Fibroblast of pulmonary artery (primary cell): Measurements from ENCODE around the gene SLC35A5.

ENCODE experiments used
- DNase-seq: peaks from one replicate; pipeline ENCODE4 v3.0.0-alpha.2; 2010; ENCODE audit warnings: low read depth
- H3K4me3 ChIP-seq: replicated peaks from 2 replicates; pipeline ENCODE4 v1.5.1; 2011; ENCODE audit warnings: low read depth, mild to moderate bottlenecking, control low read depth, low read length, moderate library complexity
- CTCF ChIP-seq: IDR thresholded peaks from 2 replicates; pipeline ENCODE4 v1.5.1; 2011; ENCODE audit warnings: mild to moderate bottlenecking, control low read depth, low read length, inconsistent platforms; ENCODE audit errors: missing control alignments

Gene SLC35A5

GRCh38 chr3:112531358-112531781, 30.5 kb upstream of the SLC35A5 start:
- peak; percentile 73 for DNase-seq
- no peak overlapping the region for H3K4me3 ChIP-seq
- TF ChIP-seq CTCF = peak; percentile 44

DNA sequence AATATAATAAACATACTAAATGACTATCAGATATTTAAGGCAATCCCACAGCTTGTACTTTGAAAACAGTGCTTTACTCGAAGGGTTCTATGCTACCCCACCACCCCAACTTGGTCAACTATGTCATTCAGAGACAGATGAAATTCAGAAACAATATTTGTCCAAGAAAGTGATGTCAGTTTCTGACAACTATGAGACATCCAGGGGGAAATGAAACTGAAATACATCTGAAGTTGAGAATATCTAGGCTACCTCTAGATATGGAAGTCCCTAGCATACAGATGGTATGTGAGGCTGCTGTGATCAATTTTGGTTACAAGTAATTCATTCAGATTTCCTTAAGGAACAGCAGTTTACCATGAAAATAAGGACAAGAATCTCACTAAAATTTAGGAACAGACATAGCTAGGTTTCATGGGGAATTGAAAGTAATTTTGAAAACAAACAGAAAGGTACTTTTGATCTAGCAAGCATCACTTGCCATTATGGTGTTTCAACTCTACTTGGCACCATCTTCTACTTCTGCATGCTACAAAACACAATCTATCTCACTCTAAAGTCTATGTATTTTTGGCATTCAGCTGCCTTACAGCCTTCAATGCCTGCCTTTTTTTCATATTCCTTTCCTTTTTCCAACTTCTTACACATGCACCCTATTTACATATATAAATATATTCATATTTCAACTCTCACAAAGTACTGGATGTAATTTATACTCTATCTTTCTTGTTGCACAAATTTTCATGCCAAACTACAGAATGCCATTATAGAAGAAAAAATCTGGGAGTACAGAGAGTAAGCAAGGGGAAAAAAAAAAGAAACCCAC, 21.8 kb upstream of the SLC35A5 start:
- TF ChIP-seq CTCF = no peak
- no peak overlapping the region for H3K4me3 ChIP-seq
- DNase-seq = no peak

DNA sequence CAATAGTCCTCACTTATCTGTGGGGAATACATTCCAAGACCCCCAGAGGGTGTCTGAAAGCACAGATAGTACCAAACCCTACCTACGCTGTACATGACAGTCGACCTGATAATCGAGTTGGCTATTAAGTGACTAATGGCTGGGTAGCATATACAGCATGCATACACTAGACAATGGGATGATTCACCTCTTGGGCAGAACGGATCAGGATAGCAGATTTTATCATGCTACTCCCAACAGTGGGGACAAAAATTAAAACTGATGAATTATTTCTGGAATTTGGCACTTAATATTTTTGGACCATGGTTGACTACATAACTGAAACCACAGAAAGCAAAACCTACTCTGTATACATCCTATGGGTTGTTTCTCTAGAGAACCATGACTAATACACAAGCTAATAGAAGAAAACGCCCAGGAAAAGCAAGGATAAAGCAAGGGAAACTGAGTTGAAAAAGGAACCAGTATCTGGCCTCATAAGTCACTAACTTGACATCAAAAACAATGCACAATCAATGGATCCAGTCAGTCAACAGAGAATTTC, 15.6 kb upstream of the SLC35A5 start:
- no peak overlapping the region for H3K4me3 ChIP-seq
- peak; percentile 36 for DNase-seq
- no peak for TF ChIP-seq CTCF

GRCh38 chr3:112550859-112551258, 11.0 kb upstream of the SLC35A5 start:
- TF ChIP-seq CTCF = no peak
- no peak for DNase-seq
- no peak overlapping the region for H3K4me3 ChIP-seq

DNA sequence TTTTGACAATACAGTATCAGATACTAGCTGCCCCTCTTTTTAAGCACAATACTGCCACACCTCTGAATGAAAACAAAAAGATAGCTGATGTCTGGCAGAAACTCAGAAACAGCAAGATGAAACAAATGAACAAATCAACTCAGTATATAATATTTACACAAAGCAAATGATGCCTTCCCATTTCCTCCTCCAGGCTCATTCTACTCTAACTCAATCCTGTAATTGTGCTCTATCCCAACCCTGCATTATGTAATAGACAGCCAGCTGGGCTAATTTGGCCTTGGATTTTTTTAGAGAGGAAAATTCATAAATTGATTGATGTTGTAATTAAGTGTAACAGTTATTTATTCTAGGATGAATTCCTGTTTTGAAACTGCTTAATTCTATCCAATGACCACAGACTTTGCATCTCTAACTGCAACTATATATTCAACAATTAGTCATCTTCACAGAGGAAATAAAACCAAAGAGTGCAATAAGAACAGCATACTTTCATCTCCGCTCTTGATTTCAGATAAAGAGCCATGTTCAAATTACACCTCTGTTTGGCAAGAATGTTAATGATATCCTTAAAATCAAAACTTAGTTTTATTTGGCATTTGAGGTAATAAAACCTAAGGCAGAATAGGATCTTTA, 6.2 kb upstream of the SLC35A5 start:
- H3K4me3 ChIP-seq = no peak overlapping the region
- peak; percentile 12 for DNase-seq
- TF ChIP-seq CTCF = no peak

DNA sequence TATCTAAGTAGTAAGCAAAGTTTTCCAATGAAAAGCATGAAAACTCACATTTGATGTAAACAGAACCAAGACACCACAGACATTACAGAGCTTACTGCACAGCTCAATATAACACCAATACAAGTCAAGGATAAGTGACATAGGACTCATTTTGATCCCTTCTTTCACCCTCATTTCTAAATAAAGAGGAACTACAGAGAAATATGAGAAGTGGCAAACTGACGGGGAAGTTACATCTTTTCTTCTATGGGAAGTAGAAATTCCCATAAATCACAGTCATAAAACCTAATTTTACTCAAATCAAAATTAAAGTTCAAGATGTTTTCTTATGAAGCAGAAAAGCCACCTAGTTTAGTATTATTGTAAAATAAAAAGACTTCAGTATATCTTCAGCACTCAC, 3.9 kb upstream of the SLC35A5 start:
- TF ChIP-seq CTCF = no peak
- H3K4me3 ChIP-seq = no peak overlapping the region
- no peak for DNase-seq
